Choroid plexus epithelial cell (primary cell): Measurements from ENCODE around the gene KCNK13.
A peak's percentile ranks its signal among the peaks of the same experiment; 100 is the strongest.

Experiments used
- DNase-seq: peaks from one replicate; pipeline ENCODE4 v3.0.0-alpha.2; 2010; ENCODE audit warnings: low read depth
- H3K4me3 ChIP-seq: 2 replicates; pipeline ENCODE4 v1.5.1; 2011; ENCODE audit warnings: low read depth, mild to moderate bottlenecking, control low read depth, low read length, moderate library complexity
- CTCF ChIP-seq: conservative IDR thresholded peaks from 2 replicates; pipeline ENCODE4 v1.5.1; 2011; ENCODE audit warnings: low read depth, mild to moderate bottlenecking, control low read depth, inconsistent platforms, low read length, moderate library complexity

Gene KCNK13

GRCh38 chr14:90105756-90106155 lies 44.0 kb downstream of the KCNK13 start:
- DNase-seq, result peak; percentile 6
- no peak overlapping the region for H3K4me3 ChIP-seq
- TF ChIP-seq CTCF, result no peak

DNA sequence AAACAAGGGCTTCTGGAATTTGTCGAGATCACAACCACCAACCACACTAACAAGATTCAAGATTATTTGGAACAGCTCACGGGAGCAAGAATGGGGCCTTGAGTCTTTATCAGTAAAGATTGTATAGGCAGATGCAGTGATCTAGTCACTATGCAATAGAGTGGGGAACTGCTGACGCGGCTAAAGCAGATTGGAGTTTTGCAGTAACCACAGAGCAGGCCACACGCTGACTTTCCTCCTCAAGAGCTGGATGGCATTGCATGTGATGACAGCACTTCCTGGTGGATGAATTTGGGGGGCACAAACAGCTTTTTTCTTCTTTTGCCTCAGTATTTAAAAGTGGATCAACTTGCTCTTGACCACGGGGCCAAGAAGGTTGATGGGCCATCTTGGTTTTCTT lies 46.0 kb downstream of the KCNK13 start:
- DNase-seq, result no peak
- H3K4me3 ChIP-seq, result no peak overlapping the region
- TF ChIP-seq CTCF, result no peak

- H3K4me3 ChIP-seq, result no peak overlapping the region
- DNase-seq, result no peak
- peak; percentile 44 for TF ChIP-seq CTCF
These were observed 48.1 kb downstream of the KCNK13 start for GRCh38 chr14:90109858-90110257.

GRCh38 chr14:90111895-90112534 lies 50.2 kb downstream of the KCNK13 start:
- no peak for TF ChIP-seq CTCF
- DNase-seq, result peak; percentile 41
- H3K4me3 ChIP-seq, result no peak overlapping the region

GRCh38 chr14:90114554-90114953 lies 52.8 kb downstream of the KCNK13 start:
- no peak for DNase-seq
- H3K4me3 ChIP-seq, result no peak overlapping the region
- TF ChIP-seq CTCF, result peak; percentile 25

DNA sequence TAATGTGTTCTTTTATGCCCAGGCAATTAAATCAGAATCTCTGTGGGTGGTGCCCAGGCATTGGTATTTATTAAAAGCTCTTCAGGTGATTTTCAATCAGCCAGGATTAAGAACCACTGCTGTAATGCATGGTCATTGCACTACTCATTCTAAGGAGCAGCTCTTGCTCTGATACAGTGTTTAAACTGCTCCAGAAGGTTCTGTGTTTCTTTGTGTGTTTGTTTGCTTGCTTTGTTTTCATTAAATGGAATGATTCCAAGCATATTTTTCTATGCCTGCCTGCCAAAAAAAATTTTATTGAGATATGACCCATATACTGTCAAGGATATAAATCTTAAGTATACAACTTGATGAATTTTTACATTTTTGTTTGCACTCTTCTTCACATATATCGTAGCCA lies 54.0 kb downstream of the KCNK13 start:
- no peak for TF ChIP-seq CTCF

DNA sequence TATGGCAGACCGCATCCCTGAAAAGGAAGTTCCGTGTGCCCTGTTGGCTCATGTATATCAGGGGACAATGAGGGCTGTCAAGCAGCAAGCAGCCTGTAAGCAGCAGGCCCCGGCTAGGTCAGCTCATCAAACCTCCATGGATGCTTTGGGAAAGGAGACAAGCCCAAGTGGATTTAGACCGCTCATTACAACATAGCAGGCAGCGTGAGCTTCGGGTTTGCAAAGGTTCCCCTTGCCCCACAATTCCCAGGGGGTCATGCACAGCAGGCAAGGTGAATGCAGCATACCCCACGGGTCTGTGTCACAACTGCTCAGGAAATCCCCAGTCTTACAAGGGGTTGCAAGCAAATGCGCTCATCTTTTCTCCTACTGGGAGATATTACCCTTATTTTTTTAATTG lies 54.6 kb downstream of the KCNK13 start:
- no peak overlapping the region for H3K4me3 ChIP-seq
- TF ChIP-seq CTCF, result no peak
- no peak for DNase-seq

More for the DNA sequence above, 54.0 kb downstream of the KCNK13 start:
- H3K4me3 ChIP-seq, result no peak overlapping the region
- DNase-seq, result no peak
